Effector CD4-positive, alpha-beta T cell (primary cell): ENCODE measurements around the gene ZNF716. TPM values are rescaled to one million over a fixed set of nuclear protein-coding genes. Genes with fewer than 3 reads are reported as not detected.
"Not testable (repeated sequence)": the region's sequence is repeated elsewhere in the genome, so short reads cannot be mapped to it uniquely, and the experiment has no call there.

Source experiments
- DNase-seq: peaks from one replicate; pipeline ENCODE4 v3.0.0-alpha.2; 2020
- total RNA-seq: gene quantifications from one replicate; lab custom pipeline; 2026; lab: John Stamatoyannopoulos, UW

Gene ZNF716
- total RNA-seq, result not detected

DNA sequence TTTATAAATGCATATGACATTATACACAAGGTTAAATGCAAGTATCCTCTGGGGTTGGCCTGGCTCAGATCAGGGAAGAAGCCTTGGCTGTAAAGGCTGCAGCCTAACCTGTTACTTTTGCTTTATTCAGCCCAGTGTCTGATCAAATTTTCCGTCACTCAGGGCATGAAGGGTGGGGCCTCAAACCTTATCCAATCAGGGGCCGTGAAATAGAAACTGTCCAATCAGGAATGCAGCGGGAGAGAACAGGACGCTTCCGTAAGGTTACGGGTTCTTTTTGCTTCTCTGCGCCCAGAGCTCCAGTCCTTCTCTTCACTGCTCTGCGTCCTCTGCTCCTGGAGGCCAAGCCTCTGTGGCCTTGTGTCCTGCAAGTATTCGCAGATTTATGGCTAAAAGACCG, at the start of gene ZNF716:
Gene ZNF716 (plus strand): TSS at position 274 of the 400 bp plus-strand sequence. CDS start 112 bp downstream, at position 386.
- DNase-seq, result no peak

DNA sequence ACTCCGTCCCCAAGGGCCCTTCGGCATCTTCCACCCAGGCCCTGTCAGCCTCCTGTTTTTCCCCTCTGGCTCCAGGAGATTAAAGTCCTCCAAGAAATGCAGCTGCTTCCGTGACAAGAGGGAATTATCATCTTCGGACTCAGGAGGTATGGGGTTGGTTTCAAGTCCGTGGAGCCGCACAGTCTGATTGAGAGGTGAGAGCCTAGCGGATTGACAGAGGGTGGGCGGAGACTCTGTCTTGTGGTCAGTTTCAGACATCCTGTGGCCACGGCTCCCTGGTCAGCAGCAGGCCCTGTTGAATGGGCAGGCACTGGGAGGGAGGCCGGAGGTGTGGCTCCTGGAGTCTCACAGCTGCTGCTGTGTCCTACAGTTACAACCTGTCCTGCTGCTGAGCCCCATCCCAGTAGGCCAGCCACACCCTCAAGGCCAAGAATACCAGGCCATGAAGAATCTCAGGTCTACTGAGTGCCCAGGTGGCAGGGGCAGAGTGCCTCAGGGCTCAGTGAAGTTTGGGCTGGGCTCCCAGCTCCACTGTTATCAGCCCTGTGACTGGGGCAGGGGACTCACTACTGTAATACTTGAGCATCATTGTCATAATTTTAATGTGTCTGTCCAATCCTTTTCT, 49.3 kb upstream of the ZNF716 start:
- DNase-seq, result no peak

DNA sequence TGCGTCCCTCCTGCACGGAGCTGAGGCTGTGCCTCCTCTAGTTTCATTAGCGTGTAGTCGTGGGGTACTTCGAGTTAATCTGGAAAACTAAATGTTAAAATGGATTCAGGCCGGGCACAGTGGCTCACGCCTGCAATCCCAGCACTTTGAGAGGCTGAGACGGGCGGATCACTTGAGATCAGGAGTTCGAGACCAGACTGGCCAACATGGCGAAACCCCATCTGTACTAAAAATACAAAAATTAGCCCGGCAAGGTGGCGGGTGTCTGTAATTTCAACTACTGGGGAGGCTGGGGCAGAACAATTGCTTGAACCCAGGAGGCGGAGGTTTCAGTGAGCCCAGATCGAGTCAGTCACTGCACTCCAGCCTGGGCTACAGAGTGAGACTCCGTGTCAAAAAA, 46.9 kb upstream of the ZNF716 start:
- DNase-seq, result not testable (repeated sequence)

DNA sequence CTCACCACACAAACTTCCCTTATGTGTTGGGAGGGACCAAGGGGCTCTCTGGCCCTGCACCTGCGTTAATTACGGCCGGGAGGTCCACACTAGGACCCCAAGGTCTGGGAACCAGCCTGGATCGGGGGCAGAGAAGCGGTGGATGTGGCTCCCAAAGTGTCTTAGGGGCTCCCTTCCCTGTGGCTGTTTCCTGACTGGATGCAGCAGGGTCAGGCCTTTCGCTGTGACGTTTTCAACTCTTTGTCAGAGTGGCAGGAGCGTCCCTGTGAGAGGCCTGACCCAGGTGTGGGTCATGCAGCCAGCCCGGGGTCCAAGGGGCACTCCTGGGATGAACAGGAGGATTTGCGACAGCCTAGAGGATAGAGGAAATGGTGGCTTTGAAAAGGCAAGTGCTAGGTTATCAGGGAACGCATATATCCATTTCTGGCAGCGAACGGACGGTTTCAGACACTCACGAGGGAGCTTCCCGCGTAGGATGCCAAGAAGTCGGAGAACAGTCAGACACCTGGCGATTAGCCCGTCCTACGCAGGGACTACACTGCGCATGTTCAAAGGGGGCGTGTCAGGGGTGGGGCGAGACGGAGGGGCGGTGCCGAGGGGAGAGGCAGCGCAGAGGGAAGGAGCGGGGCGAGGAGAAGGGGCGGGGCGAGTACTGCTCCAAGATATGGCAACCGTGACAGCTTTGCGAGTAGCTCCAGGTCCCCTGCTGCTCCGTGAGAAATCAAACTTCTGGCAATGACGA, 46.2 kb upstream of the ZNF716 start:
- DNase-seq, result no peak

DNA sequence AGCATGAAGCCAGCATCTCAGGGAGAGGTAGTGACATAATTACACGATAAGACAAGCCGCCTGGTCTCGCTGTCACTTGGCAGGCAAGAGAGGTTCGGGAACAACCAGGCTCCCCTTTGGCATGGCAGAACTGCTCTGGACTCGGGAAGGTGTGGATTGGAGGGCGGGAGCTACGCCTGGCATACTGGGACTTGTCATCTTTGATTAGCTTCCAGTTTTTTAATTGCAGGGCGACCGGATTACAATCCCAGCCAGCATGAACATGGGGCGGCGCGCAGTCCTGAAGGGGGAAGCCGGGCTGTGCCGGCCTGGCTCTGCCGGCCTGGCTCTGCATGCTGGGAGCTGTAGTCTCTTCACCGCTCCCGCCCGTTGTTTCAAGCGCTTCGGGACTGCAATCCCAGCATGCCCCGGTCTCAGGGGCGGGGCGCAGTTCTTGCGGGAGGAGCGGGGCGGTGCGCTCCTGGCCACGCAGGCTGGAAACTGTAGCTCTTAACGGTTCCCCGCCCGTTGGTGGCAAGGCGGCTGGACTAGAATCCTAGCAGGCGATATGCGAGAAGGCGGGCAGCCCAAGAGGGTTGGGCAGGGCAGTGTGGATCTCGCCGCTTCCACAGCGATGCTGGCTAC, 45.5 kb upstream of the ZNF716 start:
- DNase-seq, result no peak

DNA sequence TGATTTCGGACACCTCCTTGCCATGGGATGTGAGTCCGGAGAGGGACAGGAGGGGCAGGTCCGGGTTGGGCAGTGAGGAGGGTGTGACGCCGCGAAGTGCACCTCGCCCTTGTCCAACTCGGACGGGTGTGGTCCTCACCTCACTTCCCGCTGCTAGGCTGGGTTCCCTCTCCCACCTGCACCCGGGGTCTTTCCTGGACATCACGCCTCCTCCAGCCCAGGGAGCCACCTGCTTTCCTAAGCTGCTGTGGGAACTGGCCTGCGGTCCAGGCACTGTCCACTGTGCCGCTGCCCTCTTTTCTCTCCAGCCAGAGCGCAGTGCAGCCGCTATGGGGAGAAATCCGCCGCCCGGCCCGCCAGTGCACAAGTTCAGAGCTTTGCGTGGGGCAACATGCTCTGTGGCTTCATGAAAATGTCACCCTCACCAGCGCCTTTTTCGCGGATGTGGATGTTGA, 45.0 kb upstream of the ZNF716 start:
- DNase-seq, result no peak

DNA sequence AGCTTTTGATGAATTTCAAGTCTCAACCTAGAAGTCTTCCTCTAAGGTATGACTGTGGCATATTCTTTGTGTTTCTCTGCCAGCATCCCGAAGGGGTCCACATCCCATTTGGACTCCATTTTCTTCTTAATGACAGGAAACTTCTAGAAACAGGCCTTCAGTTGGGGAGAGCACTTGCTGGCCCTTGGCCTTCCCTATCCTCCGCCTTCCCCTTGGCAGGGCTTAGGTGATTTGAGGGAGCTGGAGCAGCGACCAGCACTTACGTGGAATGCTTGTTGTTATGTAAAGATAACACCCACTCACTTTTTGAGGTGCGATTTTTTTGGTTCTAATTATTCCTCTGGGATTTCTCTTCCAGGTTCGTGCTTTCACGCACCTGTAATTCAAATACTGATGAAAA, 42.9 kb upstream of the ZNF716 start:
- no peak for DNase-seq

DNA sequence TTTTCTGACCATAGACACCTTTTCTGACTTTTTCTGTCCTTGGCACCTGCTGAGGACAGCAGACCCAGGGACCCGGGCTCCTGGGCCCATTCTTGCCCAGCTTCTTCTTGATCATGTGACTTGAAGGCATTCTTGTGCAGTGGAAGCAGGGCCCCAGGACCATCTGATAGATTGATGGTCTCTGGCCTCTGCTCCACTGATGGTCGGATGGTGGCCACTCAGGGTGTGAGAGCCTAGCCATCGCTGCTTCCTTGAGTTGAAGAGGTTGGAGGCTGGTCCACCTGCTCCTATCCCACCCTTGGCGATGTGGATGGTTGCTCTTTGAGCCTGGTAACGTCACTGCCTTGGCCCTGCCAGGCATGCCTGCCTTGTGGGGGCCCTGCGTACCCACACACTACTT, 37.8 kb upstream of the ZNF716 start:
- DNase-seq, result no peak

DNA sequence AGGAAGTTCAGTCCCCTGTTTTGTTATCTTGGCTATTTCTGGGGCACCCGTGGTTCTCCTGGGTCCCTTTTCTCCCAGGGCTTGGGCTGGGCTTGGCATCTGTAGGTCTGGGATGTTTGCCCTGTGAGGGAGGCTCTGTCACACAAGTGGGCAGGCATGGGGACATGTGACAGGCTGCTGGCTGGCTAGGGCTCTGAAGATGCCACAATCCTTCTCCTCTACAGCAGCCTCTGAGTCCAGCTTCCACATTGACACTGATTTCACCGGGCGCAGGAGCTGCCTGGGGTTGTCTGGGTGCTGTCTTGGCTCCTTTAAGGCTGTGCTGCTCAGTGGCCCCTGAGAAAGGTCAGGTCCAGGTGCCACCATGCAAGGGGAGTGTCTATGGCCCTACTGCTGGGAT, 37.4 kb upstream of the ZNF716 start:
- no peak for DNase-seq

DNA sequence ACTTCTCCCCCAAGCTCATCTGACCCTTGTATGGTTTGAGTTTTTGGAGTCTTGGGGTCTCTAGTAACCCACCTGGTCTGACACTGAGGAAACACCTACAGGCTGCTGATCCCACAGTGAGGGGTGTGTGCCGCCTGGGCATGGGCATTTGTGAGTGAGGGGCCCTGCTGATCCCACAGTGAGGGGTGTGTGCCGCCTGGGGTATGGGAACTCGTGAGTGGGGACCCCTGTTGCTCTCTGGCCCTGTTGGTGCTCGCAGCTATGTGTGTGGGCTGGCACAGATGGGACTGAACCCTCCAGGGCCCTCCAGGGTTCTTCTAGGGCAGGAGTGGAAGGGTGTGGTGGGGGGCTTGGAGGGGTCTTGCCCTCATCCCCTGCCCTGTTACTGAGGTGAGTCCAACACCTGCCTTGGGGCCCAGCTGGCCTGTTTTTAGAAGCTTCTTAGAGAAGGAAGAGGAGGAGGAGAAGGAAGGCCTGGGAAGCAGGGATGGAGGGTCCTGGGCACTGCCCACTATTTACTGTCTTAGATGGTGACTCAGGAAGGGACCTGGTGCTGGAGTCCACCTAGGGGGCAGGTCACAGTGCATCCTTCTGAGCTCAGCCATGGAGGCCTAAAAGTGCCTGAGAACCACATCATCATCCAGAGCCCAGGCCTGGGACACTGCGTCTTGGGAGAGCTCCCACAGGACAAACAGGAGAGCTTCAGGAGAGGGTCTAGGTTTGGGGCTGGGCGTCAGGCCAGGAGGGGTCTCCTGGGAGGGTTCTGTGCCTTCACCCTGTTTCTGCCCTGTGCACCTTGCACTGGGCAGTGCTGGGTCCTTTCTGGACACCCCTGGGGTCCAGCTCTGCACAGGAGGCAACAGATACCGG, 36.2 kb upstream of the ZNF716 start:
- DNase-seq, result no peak

DNA sequence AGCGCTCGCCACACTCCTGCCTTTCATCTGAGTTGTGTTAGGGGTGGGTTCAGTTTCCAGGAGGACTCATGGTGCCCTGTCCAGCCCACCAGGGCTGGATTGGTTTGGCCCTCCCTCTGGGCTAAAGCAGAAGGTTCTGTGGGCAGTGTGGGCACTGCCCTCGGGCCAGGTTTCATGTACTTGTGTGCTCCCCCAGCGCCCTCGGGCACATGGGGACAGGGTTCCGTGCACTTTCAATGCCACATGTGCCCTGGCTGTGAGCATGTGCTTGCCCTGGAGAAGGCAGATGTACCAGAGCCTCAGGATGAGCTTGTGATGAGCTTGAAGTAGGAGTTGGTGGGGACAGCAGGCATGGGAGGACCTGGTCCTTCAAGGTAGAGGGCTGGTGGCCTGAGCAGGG, 35.6 kb upstream of the ZNF716 start:
- no peak for DNase-seq

DNA sequence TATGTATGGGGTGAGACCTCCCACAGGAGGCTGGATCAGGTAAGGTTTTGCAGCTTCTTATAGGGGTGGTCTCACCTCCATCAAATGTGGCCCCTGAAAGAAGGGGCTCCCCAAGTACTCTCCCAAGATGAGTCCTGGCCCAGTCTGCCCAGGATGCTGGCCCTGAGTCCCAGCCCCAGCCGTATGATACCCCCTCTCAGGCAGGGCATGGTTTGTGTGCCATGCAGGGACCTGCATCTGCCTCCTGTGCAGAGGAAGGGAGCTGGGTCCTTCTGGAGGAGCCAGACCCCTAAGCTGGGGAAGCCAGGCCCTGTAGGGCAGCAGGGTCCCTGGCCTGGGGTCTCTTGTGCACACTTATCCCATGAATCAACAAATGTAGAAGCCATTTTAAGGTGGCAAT, 35.1 kb upstream of the ZNF716 start:
- DNase-seq, result no peak

DNA sequence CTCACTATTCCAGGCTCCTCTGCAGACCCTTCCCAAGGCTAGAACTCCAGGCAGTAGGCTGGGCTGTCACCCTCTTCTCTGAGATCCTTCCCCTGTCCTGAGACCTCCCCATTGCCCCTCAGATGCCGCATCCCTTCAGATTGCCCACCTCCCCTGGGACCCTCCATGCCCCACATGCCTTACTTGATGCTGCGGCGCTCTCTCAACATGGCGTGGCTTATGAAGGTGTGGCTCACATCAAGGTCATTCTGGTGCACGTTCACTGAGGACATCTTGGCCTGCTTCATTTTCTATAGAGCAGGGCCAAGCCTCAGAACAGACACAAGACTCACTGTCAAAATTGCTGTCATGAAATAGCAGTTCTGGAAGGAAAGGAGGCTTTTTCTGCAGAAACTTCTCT, 34.7 kb upstream of the ZNF716 start:
- DNase-seq, result no peak

DNA sequence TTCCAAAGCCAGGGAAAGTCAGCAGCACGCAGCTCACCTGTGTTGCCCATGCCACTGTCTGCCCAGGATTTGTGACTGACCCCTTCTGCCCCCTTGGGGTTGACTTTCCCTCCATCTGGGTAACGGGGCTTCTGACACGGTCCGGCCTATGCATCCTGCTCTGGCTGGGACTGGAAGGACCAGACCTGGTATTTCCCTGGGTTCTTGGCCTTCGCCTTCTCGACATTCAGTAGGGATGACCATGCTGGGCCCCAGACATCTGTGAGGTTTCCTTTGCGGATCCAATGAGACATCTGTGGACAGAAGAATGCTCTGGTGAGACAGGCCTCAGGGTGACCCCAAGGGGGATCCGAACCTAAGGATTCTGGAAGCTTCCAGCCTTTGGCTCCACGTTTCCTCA, 34.2 kb upstream of the ZNF716 start:
- no peak for DNase-seq

DNA sequence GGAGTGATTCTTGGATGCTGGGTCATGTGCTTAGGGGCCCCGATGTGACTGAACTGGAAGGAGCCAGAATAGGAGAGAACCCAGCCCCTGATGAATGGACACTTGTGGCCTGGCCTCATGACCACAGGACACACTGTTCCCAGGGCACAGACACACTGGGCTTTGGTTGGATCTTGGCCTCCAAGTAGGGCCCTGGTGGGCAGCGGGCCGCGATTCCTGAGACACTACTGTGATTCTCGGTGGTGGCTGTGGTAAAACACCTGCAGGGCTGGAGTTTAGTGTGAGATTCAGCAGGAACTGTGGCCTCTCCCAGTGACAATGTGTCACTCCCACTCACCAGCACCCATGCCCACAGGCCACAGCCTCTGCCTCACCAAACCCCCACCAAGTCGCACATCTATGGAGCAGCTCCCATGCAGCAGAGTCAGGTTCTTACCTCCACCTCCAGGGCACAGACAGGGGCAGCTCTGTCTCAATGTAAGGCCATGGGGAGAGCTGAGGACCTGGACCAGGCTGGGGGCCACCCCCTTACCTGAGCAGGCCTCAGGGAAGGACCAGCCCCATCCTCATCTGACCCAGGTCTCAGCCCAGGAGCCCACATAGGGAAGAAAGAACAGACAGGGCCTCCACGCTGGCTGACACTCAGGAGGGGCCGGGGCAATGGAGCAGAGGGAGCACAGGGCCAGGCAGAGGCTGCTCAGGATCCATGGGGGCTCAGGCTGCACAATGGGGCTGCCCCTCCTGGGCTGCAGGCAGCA, 33.2 kb upstream of the ZNF716 start:
- no peak for DNase-seq

DNA sequence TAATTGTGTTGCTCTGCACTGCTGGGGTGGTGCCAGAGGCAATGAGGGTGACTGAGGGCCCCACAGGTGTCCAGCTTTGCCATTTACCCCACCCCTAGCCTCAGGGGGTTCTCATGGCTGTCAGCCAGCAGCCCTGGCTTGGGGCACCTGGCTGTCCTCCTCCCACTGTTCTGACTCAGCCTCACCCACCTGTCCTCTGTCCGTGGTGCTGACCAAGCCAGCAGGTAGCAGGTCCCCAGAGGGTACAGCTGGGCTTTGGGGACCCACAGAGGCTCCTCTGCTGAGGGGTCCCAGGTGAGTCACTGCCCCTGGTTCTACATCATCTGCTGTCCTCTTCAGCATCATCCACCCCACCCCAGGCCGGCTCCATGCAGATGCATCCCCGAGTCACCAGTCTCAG, 32.2 kb upstream of the ZNF716 start:
- no peak for DNase-seq

DNA sequence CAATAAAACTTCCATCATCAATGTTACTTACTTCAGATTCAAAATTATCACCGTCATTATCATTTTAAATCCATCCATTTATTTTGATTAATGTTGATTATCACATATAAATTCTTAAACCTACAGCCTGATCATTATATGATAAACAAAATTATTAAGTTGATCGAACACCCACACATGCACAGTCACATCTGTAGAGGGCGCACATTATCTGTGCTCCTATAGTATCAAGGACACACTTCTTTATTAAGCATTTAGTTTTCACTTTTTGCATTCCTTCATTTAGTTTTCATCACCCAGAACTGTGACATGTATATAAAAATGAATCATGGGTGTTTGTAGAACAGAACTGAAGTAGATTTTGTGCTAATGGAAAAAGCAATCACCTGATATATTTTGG, 26.2 kb upstream of the ZNF716 start:
- no peak for DNase-seq

DNA sequence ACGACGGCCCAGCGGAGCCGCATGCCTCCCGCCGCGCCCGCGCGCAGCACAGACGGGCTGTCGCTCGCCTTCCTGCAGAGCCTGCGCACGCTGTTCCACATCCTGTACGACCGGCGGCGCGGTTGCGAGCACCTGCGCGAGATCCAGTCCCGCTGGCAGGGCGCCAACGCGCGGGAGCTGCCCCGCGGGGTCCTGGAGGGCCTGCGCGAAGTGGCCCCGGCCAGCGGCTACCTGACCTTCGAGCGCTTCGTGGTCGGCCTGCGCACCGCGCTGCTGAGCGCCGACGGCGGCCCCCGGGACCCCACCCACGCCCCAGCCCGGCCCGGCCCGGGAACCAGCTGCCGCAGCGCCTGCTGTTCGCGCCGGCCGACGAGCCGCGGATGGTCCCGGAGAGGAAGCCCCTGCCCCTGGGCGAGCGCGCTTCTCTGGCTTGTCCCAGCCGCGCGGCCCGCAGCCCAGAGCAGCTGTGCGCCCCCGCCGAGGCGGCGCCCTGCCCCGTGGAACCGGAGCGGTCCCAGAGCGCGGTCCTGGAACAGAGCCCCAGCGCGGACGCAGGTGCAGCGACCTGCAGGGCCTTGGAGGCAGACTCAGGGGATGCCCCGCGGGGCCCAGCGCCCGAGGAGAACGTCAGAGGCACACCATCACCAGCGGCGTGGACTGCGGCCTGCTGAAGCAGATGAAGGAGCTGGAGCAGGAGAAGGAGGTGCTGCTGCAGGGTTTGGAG, 25.3 kb upstream of the ZNF716 start:
- DNase-seq, result no peak

DNA sequence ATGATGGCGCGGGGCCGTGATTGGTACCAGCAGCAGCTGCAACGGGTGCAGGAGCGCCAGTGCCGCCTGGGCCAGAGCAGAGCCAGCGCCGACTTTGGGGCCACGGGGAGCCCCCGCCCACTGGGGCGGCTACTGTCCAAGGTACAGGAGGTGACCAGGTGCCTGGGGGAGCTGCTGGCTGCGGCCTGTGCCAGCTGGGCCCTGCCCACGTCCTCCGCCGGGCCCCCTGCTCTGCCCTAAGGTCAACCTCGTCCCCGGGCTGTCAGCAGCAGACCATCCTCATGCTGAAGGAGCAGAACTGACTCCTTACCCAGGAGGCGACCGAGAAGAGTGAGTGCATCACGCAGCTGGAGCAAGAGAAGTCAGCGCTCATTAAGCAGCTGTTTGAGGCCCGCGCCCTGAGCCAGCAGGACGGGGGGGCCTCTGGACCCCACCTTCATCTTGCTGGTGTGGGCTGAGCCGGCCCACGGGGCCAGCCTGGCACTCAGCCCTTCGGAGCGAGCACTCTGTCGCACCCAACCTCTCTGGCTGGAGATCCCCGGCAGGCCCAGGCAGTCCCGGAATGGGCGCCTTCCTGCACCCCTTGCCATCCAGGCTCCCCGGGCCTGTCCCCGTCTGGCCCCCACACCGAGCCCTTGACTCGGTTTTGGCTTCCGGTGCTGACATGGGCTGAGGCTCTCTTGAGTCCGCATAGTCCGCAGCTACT, 24.6 kb upstream of the ZNF716 start:
- no peak for DNase-seq

DNA sequence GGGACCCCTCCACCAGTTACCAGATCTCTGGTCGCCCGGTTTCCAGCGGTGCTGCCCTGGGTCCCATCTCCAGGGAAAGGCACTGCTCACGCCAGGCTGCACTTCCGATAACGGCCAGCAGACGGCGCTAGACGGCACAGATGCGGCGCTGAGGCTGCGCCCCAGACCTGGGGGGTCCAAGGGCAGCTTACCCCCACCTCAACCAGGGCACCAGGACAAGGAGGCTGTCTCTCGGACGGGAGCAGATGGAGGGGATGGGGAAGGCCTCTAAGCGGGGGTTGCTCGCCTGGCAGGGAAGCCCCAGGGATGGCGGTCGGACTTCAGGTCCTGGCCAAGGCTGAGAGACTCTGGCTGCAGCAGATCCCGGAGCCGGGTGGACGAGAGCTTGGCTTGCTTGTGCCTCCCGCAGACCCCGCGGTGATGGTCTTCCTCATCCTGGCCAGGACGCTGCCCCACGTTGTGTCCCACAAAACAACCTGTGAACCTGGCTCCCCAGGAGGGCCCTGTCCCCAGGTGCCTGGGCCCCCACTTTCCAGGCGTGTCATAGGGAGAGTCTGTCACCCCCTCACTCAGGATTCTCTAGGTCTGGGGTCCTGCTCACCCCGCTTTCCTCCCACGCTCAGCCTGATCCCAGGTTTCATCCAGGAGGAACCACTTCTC, 23.9 kb upstream of the ZNF716 start:
- no peak for DNase-seq

DNA sequence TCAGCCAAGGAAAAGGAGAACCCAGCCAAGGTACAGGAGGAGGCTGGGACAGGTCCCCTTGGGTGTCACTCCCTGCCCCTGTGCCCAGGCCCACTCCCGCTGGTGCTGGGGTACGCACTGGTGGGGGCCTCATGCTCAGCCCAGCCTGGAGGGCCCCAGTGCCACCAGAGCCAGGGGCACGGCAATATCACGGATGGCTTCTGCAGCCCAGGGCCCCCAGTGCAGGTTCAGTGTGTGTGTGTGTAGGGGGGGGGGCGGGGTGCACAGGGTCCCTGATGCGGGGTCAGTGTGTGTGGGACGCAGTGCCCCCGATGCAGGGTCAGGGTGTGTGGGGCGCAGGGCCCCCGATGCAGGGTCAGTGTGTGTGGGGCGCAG, 23.4 kb upstream of the ZNF716 start:
- DNase-seq, result no peak
